ENCODE data around the gene WDR44.

The WDR44 gene

GRCh38 chrX:118370921-118371624, 25.2 kb downstream of the WDR44 start:
- no peak for DNase-seq (ENCODE audit: low read depth in 1 of 2, low spot score in 1 of 2)

GRCh38 chrX:118373538-118373937, 27.6 kb downstream of the WDR44 start:
- TF ChIP-seq POLR2AphosphoS5 (IDR thresholded peaks at IDR 0.05; ENCODE audit: low read depth) = no peak
- Histone ChIP-seq H3K4me3 (replicated peaks; ENCODE audit: insufficient read depth, low read length) (no peak overlapping the region), H3K27ac (replicated peaks) (no peak overlapping the region), H3K27me3 (ENCODE audit: insufficient read depth, poor library complexity, severe bottlenecking) (no peaks in the 10 kb centered on the region)
- no peak for DNase-seq (ENCODE audit: low read depth in 1 of 2, low spot score in 1 of 2)

More at GRCh38 chrX:118370921-118371624, 25.2 kb downstream of the WDR44 start:
- no peaks in the 10 kb centered on the region for H3K27me3 ChIP-seq (ENCODE audit: insufficient read depth, poor library complexity, severe bottlenecking)
- H3K27ac ChIP-seq (replicated peaks) = no peak overlapping the region
- H3K4me3 ChIP-seq (replicated peaks; ENCODE audit: insufficient read depth, low read length) = no peak overlapping the region
- TF ChIP-seq GABPA (IDR thresholded peaks at IDR 0.05; ENCODE audit: low read depth) (no peak), CTCF (IDR thresholded peaks at IDR 0.05; ENCODE audit: insufficient read depth, low read length) (no peak), SPI1 (IDR thresholded peaks at IDR 0.05; ENCODE audit: borderline replicate concordance, low read depth) (no peak), REST (IDR thresholded peaks at IDR 0.05; ENCODE audit: insufficient replicate concordance, low read depth) (no peak), POLR2AphosphoS5 (IDR thresholded peaks at IDR 0.05; ENCODE audit: low read depth) (no peak)

GRCh38 chrX:118383120-118383519, 37.2 kb downstream of the WDR44 start:
- TF ChIP-seq CTCF (IDR thresholded peaks at IDR 0.05; ENCODE audit: insufficient read depth, low read length) = no peak
- TF ChIP-seq GABPA (IDR thresholded peaks at IDR 0.05; ENCODE audit: low read depth) = no peak
- no peak for TF ChIP-seq POLR2AphosphoS5 (IDR thresholded peaks at IDR 0.05; ENCODE audit: low read depth)
- TF ChIP-seq SPI1 (IDR thresholded peaks at IDR 0.05; ENCODE audit: borderline replicate concordance, low read depth) = no peak
- TF ChIP-seq REST (IDR thresholded peaks at IDR 0.05; ENCODE audit: insufficient replicate concordance, low read depth) = no peak
- H3K4me3 ChIP-seq (replicated peaks; ENCODE audit: insufficient read depth, low read length) = no peak overlapping the region
- no peak overlapping the region for H3K27ac ChIP-seq (replicated peaks)
- no peak for DNase-seq (ENCODE audit: low read depth in 1 of 2, low spot score in 1 of 2)
- no peaks in the 10 kb centered on the region for H3K27me3 ChIP-seq (ENCODE audit: insufficient read depth, poor library complexity, severe bottlenecking)

GRCh38 chrX:118392716-118393115, 46.8 kb downstream of the WDR44 start:
- TF ChIP-seq SPI1 (IDR thresholded peaks at IDR 0.05; ENCODE audit: borderline replicate concordance, low read depth) = no peak
- no peak for TF ChIP-seq REST (IDR thresholded peaks at IDR 0.05; ENCODE audit: insufficient replicate concordance, low read depth)
- no peak for TF ChIP-seq CTCF (IDR thresholded peaks at IDR 0.05; ENCODE audit: insufficient read depth, low read length)
- no peak for TF ChIP-seq GABPA (IDR thresholded peaks at IDR 0.05; ENCODE audit: low read depth)
- TF ChIP-seq POLR2AphosphoS5 (IDR thresholded peaks at IDR 0.05; ENCODE audit: low read depth) = no peak
- DNase-seq (ENCODE audit: low read depth in 1 of 2, low spot score in 1 of 2) = no peak
- Histone ChIP-seq H3K27ac (replicated peaks) (no peak overlapping the region), H3K4me3 (replicated peaks; ENCODE audit: insufficient read depth, low read length) (no peak overlapping the region), H3K27me3 (ENCODE audit: insufficient read depth, poor library complexity, severe bottlenecking) (no peaks in the 10 kb centered on the region)
